Adrenal gland (tissue), 12 donors: ENCODE results near the gene FLRT1. TPM values are rescaled to one million over a fixed set of nuclear protein-coding genes. Genes with fewer than 3 reads are reported as not detected.

Experiments used
- DNase-seq, 7 donors: peaks; one replicate each; pipeline ENCODE4 v3.0.0-alpha.2; 2019 to 2020
- H3K27ac ChIP-seq, 5 donors: fragments of 200-600 bp; sonication (generic) in 4 of 5; 1 replicate in 3 of 5; 2 replicates in 2 of 5; pipeline versions ENCODE4 v1.5.1 to v1.8.0; 2016 to 2020; ENCODE audit warnings: mild to moderate bottlenecking in 1 of 5
- H3K27me3 ChIP-seq: fragments of 200-600 bp; 2 replicates; pipeline ENCODE4 v1.8.0; 2021
- H3K36me3 ChIP-seq, 2 donors: fragments of 200-600 bp; replicated peaks in 1 of 2; 1 replicate in 1 of 2; 2 replicates in 1 of 2; pipeline versions ENCODE4 v1.5.1 to v1.8.0; 2018 to 2022
- H3K4me1 ChIP-seq, 2 donors: fragments of 200-600 bp; replicated peaks in 1 of 2; 1 replicate in 1 of 2; 2 replicates in 1 of 2; pipeline versions ENCODE4 v1.5.1 to v1.8.0; 2018 to 2021
- H3K4me3 ChIP-seq, 4 donors: fragments of 200-600 bp; sonication (generic) in 3 of 4; one replicate each; pipeline ENCODE4 v1.5.1; 2016 to 2018
- H3K9me3 ChIP-seq, 3 donors: fragments of 200-600 bp; sonication (generic) in 1 of 3; replicated peaks in 1 of 3; 1 replicate in 2 of 3; 2 replicates in 1 of 3; pipeline versions ENCODE4 v1.5.1 to v1.8.0; 2016 to 2021
- CTCF ChIP-seq, 6 experiments: fragments of 450-650 bp in 4 of 6; fragments of 200-600 bp in 2 of 6; sonication (generic) in 1 of 6; IDR thresholded peaks; 1 replicate in 5 of 6; 2 replicates in 1 of 6; pipeline versions ENCODE4 v1.5.1 to v1.8.0; 2016 to 2021; ENCODE audit warnings: antibody characterized with exemption in 6 of 6, mild to moderate bottlenecking in 2 of 6, moderate library complexity in 1 of 6
- POLR2A ChIP-seq, 2 donors: fragments of 450-650 bp; IDR thresholded peaks; one replicate each; pipeline ENCODE4 v1.6.1; 2017; ENCODE audit warnings: antibody characterized with exemption in 2 of 2, mild to moderate bottlenecking in 2 of 2, moderate library complexity in 1 of 2
- WGBS, 4 donors: extraction: QIAGEN DNeasy Blood & Tissue Kit in 2 of 4; methylation state at CpG; one replicate each; pipeline versions ENCODE4 v1.1.5 to v1.1.7; 2013 to 2017; 5-methylcytosine and 5-hydroxymethylcytosine counted together
- intact Hi-C, 2 donors: fragments of 100-400 bp; cut with DNase I; formaldehyde crosslinking; loops; one replicate each; pipeline versions ENCODE4 v1.14.1 to v1.15.0; 2022 to 2023
- polyA plus RNA-seq, 3 donors: library from polyadenylated mRNA; stranded (reverse); fragments of 200-250 nt in 2 of 3; fragments of 350-450 nt in 1 of 3; fragmentation: Illumina TruSeq in 1 of 3; extraction: RNeasy Lipid Tissue Mini Kit (QIAGEN cat#74804) in 1 of 3; gene quantifications; one replicate each; pipeline ENCODE4 v1.2.3, GENCODE V29; 2013 to 2014
- total RNA-seq, 9 donors: library from RNA; depleted of rRNA in 4 of 9; stranded (reverse); fragments of >200 nt in 4 of 9; fragments of 120-200 nt in 1 of 9; fragmentation: NEBNext Ultra II Directional in 1 of 9; extraction: Animal tissue kit (Norgen Biotek cat#: 25700) in 1 of 9; gene quantifications; one replicate each; pipeline versions ENCODE4 v1.1.0 to v1.2.4, GENCODE V29; 2013 to 2023
- donor health status: healthy with polysubstance abuse.
- donor health status: Bipolar disorder and iron deficiency.
- donor health status: DM: yes; HTN: yes; CAD: no.
- donor health status: DM: no; HTN: no; CAD: no.
- donor health status: DM: no; HTN: no; CAD: no.
- donor health status: DM: yes; HTN: yes; CAD: no.

FLRT1 gene
- total and polyA plus RNA-seq, 12 donors, result 0.33 to 11.1 (median 3.2) TPM; not detected in 4

GRCh38 chr11:64026575-64027205, 9.0 kb upstream of the FLRT1 start:
- intact Hi-C loops, result no loop called here
- no peak for TF ChIP-seq CTCF (IDR thresholded peaks at IDR 0.05)
- TF ChIP-seq POLR2A (IDR thresholded peaks at IDR 0.05), result no peak
- no peak overlapping the region for H3K27ac ChIP-seq
- no peaks in the 10 kb centered on the region for H3K36me3 ChIP-seq
- 86 to 97% (median 92%) methylated on average over 7 of the region's 7 CpGs for WGBS, 4 donors
- no peak overlapping the region for H3K4me3 ChIP-seq
- H3K9me3 ChIP-seq, result no peaks in the 10 kb centered on the region
- H3K27me3 ChIP-seq, result no peaks in the 10 kb centered on the region
- no peak for DNase-seq
- H3K4me1 ChIP-seq, result no peaks in the 10 kb centered on the region

GRCh38 chr11:64027651-64028397, 7.9 kb upstream of the FLRT1 start:
- Histone ChIP-seq H3K36me3 (no peaks in the 10 kb centered on the region), H3K27ac (no peak overlapping the region), H3K9me3 (no peaks in the 10 kb centered on the region), H3K4me3 (peak overlapping the region in 1 of 4 donors; percentile 15), H3K4me1 (no peaks in the 10 kb centered on the region), H3K27me3 (no peaks in the 10 kb centered on the region)
- intact Hi-C loops, result no loop called here
- TF ChIP-seq POLR2A (IDR thresholded peaks at IDR 0.05) (no peak), CTCF (IDR thresholded peaks at IDR 0.05) (no peak)
- 13 to 58% (median 52%) methylated on average over 4 to 20 of the region's 20 CpGs for WGBS, 4 donors
- DNase-seq, result peak in 1 of 7 donors; percentile 18

DNA sequence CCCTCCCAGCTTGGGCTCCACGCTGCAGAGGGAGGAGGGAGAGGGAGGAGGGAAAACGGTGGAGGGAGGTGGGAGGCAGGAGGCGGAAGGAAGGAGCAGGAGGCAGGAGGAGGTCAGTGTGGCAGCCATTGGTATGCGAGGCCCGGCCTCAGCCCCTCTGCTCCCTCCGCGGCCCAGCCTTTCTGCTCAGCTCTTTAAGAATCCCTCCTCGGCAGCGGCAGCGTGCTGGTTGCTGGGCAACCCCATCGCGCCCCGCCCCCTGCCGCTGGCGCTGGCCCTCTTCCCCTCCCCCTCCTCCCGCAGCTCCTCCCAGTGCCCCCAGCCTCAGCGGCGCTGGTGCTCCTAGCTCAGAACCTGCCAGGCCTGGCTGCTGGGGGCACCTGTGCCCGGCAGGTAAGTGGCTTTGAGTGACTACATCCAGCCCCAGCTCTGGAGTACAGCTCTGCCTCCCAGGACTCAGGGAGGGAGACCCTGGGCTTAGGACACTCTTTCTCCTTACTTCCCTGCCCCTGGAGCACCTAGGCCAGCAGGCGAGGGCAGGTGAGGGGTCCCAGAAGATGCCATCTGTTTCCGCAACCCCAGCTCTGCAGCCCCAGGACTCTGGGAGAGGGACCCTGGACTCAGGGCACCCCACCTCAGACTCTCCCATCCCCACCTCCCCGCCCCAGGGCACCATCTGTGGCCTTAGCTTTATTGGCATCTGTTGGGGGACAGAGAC, 7.2 kb upstream of the FLRT1 start:
- Histone ChIP-seq H3K27ac (no peak overlapping the region), H3K4me3 (peak overlapping the region in 1 of 4 donors; percentile 15), H3K36me3 (no peaks in the 10 kb centered on the region), H3K4me1 (no peaks in the 10 kb centered on the region), H3K27me3 (no peaks in the 10 kb centered on the region), H3K9me3 (no peaks in the 10 kb centered on the region)
- no peak for DNase-seq
- 29 to 49% (median 48%) methylated on average over 10 to 22 of the region's 22 CpGs for WGBS, 4 donors
- intact Hi-C loops, result no loop called here
- TF ChIP-seq CTCF (IDR thresholded peaks at IDR 0.05) (no peak), POLR2A (IDR thresholded peaks at IDR 0.05) (no peak)

- WGBS, 4 donors, result 56 to 80% (median 63%) methylated on average over 3 to 8 of the region's 8 CpGs
- Histone ChIP-seq H3K36me3 (no peaks in the 10 kb centered on the region), H3K27ac (no peak overlapping the region), H3K4me3 (no peak overlapping the region), H3K4me1 (no peaks in the 10 kb centered on the region), H3K27me3 (peaks cover 9% of the 10 kb centered on the region), H3K9me3 (no peaks in the 10 kb centered on the region)
- DNase-seq, result no peak
- intact Hi-C loops, result no loop called here
- TF ChIP-seq POLR2A (IDR thresholded peaks at IDR 0.05) (no peak), CTCF (IDR thresholded peaks at IDR 0.05) (no peak)
Measured at GRCh38 chr11:64029773-64030172, 6.0 kb upstream of the FLRT1 start.
